Inferior parietal cortex (tissue), 1 donor: Measurements from ENCODE around the gene PSRC1.
"Not testable (repeated sequence)": the region's sequence is repeated elsewhere in the genome, so short reads cannot be mapped to it uniquely, and the experiment has no call there.

Source experiments
- DNase-seq: peaks from one replicate; pipeline ENCODE4 v3.0.0-alpha.2; 2016; ENCODE audit errors: extremely low spot score

The PSRC1 gene

GRCh38 chr1:109296782-109297181 is 13.8 kb upstream of the PSRC1 start:
- DNase-seq: no peak

DNA sequence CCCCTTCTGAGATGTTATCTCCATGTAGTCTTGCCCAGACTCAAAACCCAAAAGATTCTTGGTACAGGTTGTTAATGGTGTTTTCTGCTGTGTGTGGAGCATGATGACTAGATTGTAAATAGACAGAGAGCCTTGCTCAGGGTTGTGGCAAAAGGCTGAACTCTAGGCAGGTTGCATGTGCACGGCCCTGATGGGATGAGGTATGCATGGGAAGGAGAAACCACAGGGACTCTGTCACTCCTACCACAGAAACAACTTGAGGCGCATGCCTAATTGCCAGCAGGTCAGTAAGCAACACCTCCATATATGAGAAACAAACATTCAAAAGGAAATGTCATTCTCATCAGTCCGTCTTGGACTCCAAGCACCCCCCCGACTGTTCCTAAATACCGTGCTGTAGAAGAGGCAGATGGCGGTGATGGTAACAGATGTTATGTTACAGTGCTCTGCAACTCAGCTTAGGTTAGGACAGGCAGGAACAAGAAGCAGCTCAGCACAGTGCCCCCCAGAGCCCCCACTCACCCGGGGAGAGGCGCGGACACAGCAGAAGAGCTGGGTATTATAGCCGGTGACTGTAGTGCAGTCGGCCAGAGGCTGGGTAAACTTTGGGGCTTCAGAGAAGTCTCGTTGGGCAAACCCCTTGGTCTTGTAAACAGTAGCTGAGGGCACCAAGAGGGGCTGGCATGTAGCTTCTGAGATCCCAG is 12.9 kb upstream of the PSRC1 start:
- DNase-seq: no peak

DNA sequence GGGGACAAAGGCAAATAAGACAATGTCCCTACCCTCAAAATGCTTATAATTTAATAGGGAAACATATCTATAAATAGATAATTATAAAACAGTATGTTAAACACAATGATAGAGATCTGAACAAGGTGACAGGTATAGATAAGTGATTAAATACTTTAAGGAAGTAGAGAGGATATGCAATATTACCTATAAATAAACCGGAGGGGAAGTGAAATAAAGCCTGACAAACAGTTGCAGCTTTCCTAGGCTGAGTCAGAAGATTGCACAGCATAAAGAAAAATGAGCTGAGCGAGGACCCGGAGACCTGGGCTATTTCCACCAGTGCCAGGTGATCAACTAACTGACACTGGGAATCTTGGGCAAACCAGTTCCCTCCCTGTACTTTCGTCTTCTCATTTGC is 11.5 kb upstream of the PSRC1 start:
- no peak for DNase-seq

DNA sequence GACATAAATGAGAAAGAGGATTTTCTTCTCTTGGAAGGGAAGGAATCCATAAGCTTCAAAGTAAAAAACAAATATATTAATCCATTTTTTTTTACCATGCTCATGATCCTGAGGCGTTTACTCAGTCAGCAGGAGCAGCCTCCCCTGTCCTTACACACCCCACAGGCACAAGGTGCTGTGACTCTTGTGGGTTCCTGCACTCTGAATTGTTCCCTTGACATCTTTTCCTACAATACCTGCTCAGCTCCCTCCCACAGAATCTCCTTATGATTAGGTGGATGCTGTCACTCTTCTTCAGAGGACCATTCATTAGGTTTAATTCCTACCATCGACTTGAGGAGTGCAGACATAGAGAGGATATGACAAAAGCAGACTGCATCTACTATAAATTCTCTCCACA is 10.1 kb upstream of the PSRC1 start:
- DNase-seq: no peak

GRCh38 chr1:109292364-109292763 is 9.4 kb upstream of the PSRC1 start:
- no peak for DNase-seq

GRCh38 chr1:109290998-109291397 is 8.1 kb upstream of the PSRC1 start:
- DNase-seq: peak; percentile 36

DNA sequence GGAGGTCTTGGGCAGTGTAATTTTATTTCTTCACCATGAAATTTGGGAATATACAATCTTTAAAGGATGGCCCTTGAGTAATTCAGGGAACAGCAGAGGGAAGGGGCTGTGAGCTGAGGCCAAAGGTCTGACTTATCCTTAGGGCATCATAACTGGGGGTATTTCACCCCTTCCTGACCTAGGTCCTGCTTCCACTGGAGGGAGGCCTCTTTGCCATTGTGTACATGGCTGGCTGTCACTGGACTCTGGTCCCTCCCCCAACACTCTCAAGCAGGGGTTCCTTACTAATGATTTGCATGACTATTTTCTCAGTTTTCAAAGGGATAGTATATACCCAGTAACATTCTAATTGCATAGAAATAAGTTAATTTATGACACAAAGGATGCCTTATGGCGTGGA is 7.2 kb upstream of the PSRC1 start:
- no peak for DNase-seq

GRCh38 chr1:109286762-109287161 is 3.8 kb upstream of the PSRC1 start:
- not testable (repeated sequence) for DNase-seq

GRCh38 chr1:109283748-109284600 is 1.0 kb upstream of the PSRC1 start:
- no peak for DNase-seq

- DNase-seq: no peak
Observed at GRCh38 chr1:109282497-109282951, 421 bp downstream of the PSRC1 start.

DNA sequence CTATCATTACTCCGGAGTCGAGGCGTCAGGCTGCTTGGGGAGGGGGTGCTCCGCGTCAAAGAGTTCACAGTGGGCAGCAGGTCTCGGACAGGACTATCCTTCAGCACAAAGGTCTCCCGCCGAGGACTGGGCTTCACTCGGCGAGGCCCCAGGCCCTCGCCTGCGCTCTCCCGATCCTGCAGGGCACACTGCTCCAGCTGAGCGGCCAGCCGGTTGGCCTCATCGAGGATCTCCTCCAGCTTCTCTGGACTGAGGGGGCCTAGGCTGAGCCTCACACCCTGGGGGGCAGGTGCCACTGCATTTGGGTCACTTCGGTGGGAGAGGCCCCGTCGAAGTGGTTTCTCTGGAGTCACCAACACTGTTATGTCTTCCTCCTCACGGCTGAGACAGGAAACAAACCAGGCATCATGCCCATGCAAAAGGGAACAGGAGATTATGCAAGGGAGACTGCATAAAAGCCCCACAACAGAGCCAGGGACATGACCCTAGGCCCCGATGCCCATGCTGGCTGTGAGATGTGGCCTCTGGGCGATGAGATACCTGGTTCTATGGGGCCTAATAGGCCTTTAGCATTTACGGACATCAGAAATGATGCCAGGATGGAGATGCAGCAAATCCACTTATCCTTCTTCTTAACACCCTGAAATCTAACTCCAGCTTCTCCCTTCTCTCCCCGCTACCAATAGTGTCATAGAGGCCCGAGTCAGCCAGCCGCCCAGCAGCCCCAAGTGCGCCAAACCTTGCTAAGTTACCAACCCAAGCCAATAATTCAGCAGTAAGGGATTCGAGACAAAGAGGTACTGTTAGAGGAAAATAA is 1.1 kb downstream of the PSRC1 start:
- no peak for DNase-seq

- DNase-seq: no peak
Observed at GRCh38 chr1:109280862-109281261, 2.1 kb downstream of the PSRC1 start.

- no peak for DNase-seq
Observed at GRCh38 chr1:109279615-109280278, 3.2 kb downstream of the PSRC1 start.

DNA sequence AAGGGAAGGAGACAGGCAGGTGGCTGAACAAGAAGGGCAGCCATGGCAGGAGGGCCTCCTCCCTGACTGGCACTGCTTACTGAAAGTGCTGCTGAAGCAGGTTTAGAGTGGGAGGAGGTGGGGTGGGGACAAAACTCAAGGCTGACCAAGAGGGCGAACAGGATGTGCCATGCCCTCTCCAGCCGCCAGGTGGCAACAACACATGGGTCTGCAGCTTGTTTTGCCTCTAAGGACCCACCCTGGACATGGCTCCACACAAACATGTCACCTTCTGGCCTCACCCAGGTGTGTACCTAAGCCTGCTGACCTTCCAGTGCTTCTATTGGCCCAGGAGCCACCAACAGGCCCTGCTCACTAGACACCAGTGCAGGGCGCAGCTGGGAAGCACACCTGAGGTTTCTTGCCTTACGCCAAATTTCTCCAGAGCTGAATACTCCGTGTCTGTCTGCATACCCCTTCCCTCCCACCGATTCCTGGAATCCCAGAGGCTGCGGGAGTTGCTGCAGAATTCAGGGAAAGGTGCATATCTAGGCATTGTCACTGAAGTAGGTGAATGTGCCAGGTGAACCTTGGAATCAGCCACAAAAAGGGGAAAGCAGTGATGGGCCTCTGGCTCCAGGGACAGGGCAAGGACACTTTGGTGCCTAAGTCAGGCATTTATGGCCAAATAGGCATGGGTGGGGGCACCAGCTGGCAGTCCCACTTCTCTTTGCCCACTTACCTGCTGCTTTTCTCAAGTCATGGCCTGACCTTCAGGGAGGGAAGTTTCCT is 5.3 kb downstream of the PSRC1 start:
- DNase-seq: peak; percentile 85

DNA sequence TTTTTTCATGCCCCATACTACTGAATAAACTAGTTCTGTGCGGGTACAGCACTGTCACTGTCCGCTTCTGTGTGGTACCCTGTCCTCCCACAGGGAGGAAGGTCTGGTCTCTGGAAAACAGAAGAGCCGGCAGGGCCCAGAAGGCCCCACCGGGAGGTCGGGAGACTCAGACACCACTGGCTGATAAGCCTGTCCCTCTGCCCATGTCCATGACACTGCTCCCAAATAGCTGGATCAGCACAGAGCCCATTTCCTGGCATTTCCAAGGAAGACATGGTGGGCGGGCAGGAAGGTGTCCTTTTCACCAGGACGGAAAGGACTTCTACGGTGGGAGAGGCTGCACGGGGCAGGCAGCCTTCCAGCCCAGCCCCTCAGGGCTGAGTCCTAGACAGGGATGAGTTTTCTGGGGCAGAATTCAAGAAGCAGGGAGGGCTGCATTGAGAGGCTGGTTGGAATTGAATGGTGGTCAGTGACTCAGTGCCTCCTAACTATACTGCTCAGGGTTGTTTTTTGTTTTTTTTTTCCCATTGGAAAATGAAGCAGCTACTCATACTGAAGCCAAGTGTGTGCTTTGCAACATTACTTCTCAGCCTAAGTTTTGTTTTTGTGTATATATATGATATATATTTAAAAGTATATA is 7.1 kb downstream of the PSRC1 start:
- no peak for DNase-seq

GRCh38 chr1:109274533-109275476 is 8.1 kb downstream of the PSRC1 start:
- no peak for DNase-seq

DNA sequence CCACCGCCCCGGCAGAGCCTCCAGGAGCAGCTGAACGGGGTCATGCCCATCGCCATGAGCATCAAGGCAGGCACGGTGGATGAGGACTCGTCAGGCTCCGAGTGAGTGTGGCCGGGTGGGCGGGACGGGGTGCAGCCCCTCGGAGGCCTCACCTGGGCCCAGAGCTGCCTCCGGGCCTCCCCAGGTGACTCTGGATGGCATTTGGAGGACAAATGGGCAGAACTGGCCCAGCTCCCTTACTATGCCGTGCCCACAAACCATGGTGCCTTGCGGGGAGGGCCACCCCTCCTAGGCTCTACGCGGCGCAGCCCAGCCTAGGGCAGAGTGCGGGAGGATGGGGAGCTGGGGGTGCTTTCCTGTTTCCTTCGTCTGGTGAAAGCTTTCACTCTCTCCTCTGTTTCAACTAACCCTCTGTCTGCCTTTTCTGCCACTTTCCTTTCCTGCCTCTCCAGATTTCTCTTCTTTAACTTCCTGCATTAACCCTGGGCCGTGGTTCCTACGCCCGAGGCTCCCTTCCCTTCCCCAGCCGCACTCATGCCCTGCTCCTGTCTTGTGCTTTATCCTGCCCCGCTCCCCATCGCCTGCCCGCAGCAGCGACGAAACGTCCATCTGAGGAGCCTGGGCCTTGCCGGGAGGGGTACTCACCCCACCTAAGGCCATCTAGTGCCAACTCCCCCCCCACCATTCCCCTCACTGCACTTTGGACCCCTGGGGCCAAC is 9.2 kb downstream of the PSRC1 start:
- DNase-seq: no peak

DNA sequence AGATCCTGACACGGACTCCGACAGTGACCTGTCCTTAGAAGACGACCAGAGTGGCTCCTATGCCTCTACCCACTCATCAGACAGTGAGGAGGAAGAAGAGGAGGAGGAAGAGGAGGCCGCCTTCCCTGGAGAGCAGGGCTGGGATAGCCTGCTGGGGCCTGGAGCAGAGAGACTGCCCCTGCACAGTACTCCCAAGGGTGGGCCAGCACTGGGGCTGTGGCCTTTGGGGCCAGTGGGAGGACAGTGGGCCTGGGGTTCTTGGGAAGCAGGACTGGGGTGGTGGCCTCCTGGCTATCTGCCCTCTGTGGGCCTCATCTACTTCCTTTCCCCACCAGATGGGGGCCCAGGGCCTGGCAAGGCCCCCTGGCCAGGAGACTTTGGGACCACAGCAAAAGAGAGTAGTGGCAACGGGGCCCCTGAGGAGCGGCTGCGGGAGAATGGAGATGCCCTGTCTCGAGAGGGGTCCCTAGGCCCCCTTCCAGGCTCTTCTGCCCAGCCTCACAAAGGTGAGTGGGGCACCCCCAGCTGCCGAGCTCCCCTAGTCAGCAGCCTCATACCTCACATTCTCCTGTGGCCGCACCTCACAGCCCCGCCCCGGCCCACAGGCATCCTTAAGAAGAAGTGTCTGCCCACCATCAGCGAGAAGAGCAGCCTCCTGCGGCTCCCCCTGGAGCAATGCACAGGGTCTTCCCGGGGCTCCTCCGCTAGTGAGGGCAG is 10.0 kb downstream of the PSRC1 start:
- DNase-seq: no peak
